HG02852 (cell line): ENCODE results near the gene LTB.

ENCODE experiments used
- ATAC-seq: cut with Tn5 transposase; IDR thresholded peaks from one replicate; pipeline ENCODE4 v1.9.1; 2021; ENCODE audit warnings: mild to moderate bottlenecking, moderate library complexity; ENCODE audit not compliant: unreplicated experiment

The LTB gene

GRCh38 chr6:31531771-31532643 lies 50.2 kb downstream of the LTB start:
- no peak for ATAC-seq

- ATAC-seq, result no peak
Observed at GRCh38 chr6:31531162-31531561, 51.1 kb downstream of the LTB start.

- no peak for ATAC-seq
Observed at GRCh38 chr6:31530659-31531058, 51.6 kb downstream of the LTB start.
